ENCODE data around the gene MRPS5.

GRCh38 chr2:95037384-95037839 is 84.2 kb downstream of the MRPS5 start:
- no peak for TF ChIP-seq POLR2AphosphoS5 (IDR thresholded peaks at IDR 0.05)
- TF ChIP-seq CTCF (IDR thresholded peaks at IDR 0.05): no peak
- TF ChIP-seq POLR2A (IDR thresholded peaks at IDR 0.05): no peak

Data from breast epithelium (tissue), 3 donors.